Upper lobe of left lung (tissue), 4 donors: ENCODE measurements around the gene GABRD.

Experiments
- CTCF ChIP-seq, 6 experiments: fragments of 450-650 bp in 4 of 6; fragments of 200-600 bp in 2 of 6; sonication (generic) in 2 of 6; IDR thresholded peaks; one replicate each; pipeline ENCODE4 v1.5.1; 2016 to 2019; ENCODE audit warnings: antibody characterized with exemption in 6 of 6
- EP300 ChIP-seq, 4 donors: sonication (generic); formaldehyde crosslinking; IDR thresholded peaks; one replicate each; pipeline ENCODE4 v1.5.1; 2017; ENCODE audit warnings: antibody characterized with exemption in 4 of 4, control low read depth in 2 of 4
- POLR2A ChIP-seq, 4 donors: fragments of 450-650 bp; IDR thresholded peaks; one replicate each; pipeline ENCODE4 v1.5.1; 2016 to 2017; ENCODE audit warnings: antibody characterized with exemption in 4 of 4, mild to moderate bottlenecking in 2 of 4
- POLR2AphosphoS5 ChIP-seq, 2 donors: sonication (generic); formaldehyde crosslinking; IDR thresholded peaks; one replicate each; pipeline ENCODE4 v1.5.1; 2017; ENCODE audit warnings: antibody characterized with exemption in 2 of 2

GRCh38 chr1:2055911-2056575, 36.9 kb downstream of the GABRD start:
- TF ChIP-seq POLR2A (IDR thresholded peaks at IDR 0.05) (no peak), CTCF (IDR thresholded peaks at IDR 0.05) (no peak), EP300 (IDR thresholded peaks at IDR 0.05) (no peak), POLR2AphosphoS5 (IDR thresholded peaks at IDR 0.05) (no peak)
